Karpas-422 (cell line): Measurements from ENCODE around the gene STBD1. TPM values are rescaled to one million over a fixed set of nuclear protein-coding genes. Genes with fewer than 3 reads are reported as not detected.
"Not testable (repeated sequence)": the region's sequence is repeated elsewhere in the genome, so short reads cannot be mapped to it uniquely, and the experiment has no call there.

Experiments
- DNase-seq: peaks from one replicate; pipeline ENCODE4 v3.0.0-alpha.2; 2015
- H2AFZ ChIP-seq: fragments of 200-600 bp; sonication (generic); 2 replicates; pipeline ENCODE4 v1.6.1; 2014; ENCODE audit warnings: antibody characterized with exemption, low read length, mixed read lengths
- H3K27ac ChIP-seq: fragments of 200-600 bp; sonication (generic); 2 replicates; pipeline ENCODE4 v1.5.1; 2014; ENCODE audit warnings: mild to moderate bottlenecking, low read length, moderate library complexity
- H3K27me3 ChIP-seq: fragments of 200-600 bp; sonication (generic); 2 replicates; pipeline ENCODE4 v1.6.1; 2014; ENCODE audit warnings: low read length, mixed read lengths
- H3K36me3 ChIP-seq: fragments of 200-600 bp; sonication (generic); 2 replicates; pipeline ENCODE4 v1.6.1; 2014; ENCODE audit warnings: low read length, mixed read lengths; ENCODE audit not compliant: insufficient read depth
- H3K4me1 ChIP-seq: fragments of 200-600 bp; sonication (generic); 2 replicates; pipeline ENCODE4 v1.6.1; 2014; ENCODE audit warnings: mild to moderate bottlenecking, low read length, mixed read lengths
- H3K4me2 ChIP-seq: fragments of 200-600 bp; sonication (generic); 2 replicates; pipeline ENCODE4 v1.6.1; 2014; ENCODE audit warnings: low read length, low read depth, mild to moderate bottlenecking; ENCODE audit not compliant: poor library complexity, severe bottlenecking
- H3K4me3 ChIP-seq: fragments of 200-600 bp; sonication (generic); 2 replicates; pipeline ENCODE4 v1.5.1; 2014; ENCODE audit warnings: mild to moderate bottlenecking, antibody characterized with exemption, low read length, mixed read lengths
- H3K79me2 ChIP-seq: fragments of 200-600 bp; sonication (generic); 2 replicates; pipeline ENCODE4 v1.6.1; 2014; ENCODE audit warnings: mild to moderate bottlenecking, low read length, mixed read lengths
- H3K9ac ChIP-seq: fragments of 200-600 bp; sonication (generic); 2 replicates; pipeline ENCODE4 v1.6.0; 2014; ENCODE audit warnings: low read length
- H3K9me2 ChIP-seq: fragments of 200-600 bp; sonication (generic), shearing (Covaris generic); replicated peaks from 2 replicates; pipeline ENCODE4 v1.6.0; 2014; ENCODE audit warnings: mild to moderate bottlenecking, low read length, moderate library complexity; ENCODE audit not compliant: insufficient read depth
- H3K9me3 ChIP-seq: fragments of 300-700, 200-600 bp; sonication (generic); 2 replicates; pipeline ENCODE4 v1.6.1; 2014; ENCODE audit warnings: low read length, mixed read lengths
- H4K20me1 ChIP-seq: fragments of 200-600 bp; sonication (generic); 2 replicates; pipeline ENCODE4 v1.6.1; 2014; ENCODE audit warnings: mild to moderate bottlenecking, antibody characterized with exemption, low read length, low read depth; ENCODE audit not compliant: insufficient read depth
- small RNA-seq: library from RNA; depleted of rRNA; stranded (forward); fragments of <200 nt; gene quantifications from one replicate; pipeline ENCODE3, GENCODE V24; 2014
- total RNA-seq: library from RNA; depleted of rRNA; stranded (reverse); fragments of >200 nt; shearing (Covaris generic); gene quantifications from 2 replicates; pipeline ENCODE4 v1.2.3, GENCODE V29; 2014; ENCODE audit warnings: low replicate concordance; rRNA removed

The STBD1 gene
- total RNA-seq, 1 experiment from 2014 or later = not detected

GRCh38 chr4:76354517-76355473, 48.3 kb downstream of the STBD1 start:
- no peak overlapping the region for H3K4me3 ChIP-seq
- no peaks in the 10 kb centered on the region for H3K36me3 ChIP-seq
- H4K20me1 ChIP-seq = no peaks in the 10 kb centered on the region
- H3K27me3 ChIP-seq = no peaks in the 10 kb centered on the region
- H3K27ac ChIP-seq = no peak overlapping the region
- no peak for DNase-seq
- H3K4me2 ChIP-seq = no peak overlapping the region
- no peak overlapping the region for H3K9ac ChIP-seq
- no peaks in the 10 kb centered on the region for H3K79me2 ChIP-seq
- H3K4me1 ChIP-seq = no peaks in the 10 kb centered on the region
- no peaks in the 10 kb centered on the region for H3K9me2 ChIP-seq
- H2AFZ ChIP-seq = no peak overlapping the region
- H3K9me3 ChIP-seq = no peaks in the 10 kb centered on the region

DNA sequence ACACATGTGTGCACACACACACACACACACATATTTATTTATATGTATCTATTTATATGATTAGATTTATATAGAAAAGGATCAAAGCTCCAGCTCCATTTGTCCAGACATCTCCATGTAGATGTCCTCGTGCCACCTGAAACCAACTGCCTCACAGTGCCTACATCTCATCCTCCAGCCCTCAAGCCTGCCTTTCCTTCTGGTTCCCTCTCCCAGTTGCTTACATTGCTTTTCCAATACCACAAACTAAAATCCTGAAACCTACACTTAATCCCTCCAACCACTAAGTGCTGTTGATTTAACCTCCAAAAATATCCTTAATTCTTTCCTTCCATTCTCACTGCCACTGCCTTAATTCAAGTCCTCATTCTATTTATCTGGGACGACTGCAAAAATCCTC, 51.4 kb downstream of the STBD1 start:
- Histone ChIP-seq H3K27ac (no peak overlapping the region), H3K27me3 (no peaks in the 10 kb centered on the region), H3K9me3 (no peaks in the 10 kb centered on the region), H3K36me3 (no peaks in the 10 kb centered on the region), H2AFZ (no peak overlapping the region), H4K20me1 (no peaks in the 10 kb centered on the region), H3K4me3 (no peak overlapping the region), H3K4me2 (no peak overlapping the region), H3K9ac (no peak overlapping the region), H3K79me2 (no peaks in the 10 kb centered on the region), H3K9me2 (no peaks in the 10 kb centered on the region), H3K4me1 (no peaks in the 10 kb centered on the region)
- DNase-seq = no peak

DNA sequence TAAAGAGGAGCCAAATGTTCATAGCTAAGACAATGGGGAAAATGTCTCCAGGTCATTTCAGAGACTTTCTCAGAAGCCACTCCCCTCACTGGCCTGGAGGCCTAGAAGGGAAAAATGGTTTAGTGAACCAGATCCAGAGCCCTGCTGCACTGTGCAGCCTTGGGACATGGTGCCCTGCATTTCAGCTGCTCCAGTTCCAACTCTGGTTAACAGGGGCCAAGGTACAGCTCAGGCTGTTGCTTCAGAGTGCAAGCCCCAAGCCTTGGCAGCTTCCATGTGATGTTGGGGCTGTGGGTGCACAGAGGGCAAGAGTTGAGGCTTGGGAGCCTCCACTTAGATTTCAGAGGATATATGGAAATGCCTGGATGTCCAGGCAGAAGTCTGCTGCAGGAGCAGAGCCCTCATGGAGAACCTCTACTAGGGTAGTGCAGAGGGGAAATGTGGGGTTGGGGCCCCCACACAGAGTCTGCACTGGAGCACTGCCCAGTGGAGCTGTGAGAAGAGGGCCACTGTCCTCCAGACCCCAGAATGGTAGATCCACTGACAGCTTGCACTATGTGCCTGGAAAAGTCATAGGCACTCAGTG, 53.4 kb downstream of the STBD1 start:
- not testable (repeated sequence) for DNase-seq, H3K4me2 ChIP-seq

More for the DNA sequence above, 53.4 kb downstream of the STBD1 start:
- H3K27me3 ChIP-seq, H3K4me3 ChIP-seq, H3K9me2 ChIP-seq, H3K36me3 ChIP-seq, H3K27ac ChIP-seq, H3K9ac ChIP-seq, H3K9me3 ChIP-seq, H3K4me1 ChIP-seq, H2AFZ ChIP-seq, H3K79me2 ChIP-seq, H4K20me1 ChIP-seq: not testable (repeated sequence)

Small RNA genes within 50 kb of the gene (small RNA-seq; reads per million reads assigned to genes)
- gene RNU6-1000P = not detected

Other genes starting within 250 kb of the STBD1 start
- not detected in 2 replicates for gene ART3, start 232.0 kb upstream of the STBD1 start, total RNA-seq
- gene NUP54, start 158.3 kb upstream of the STBD1 start, total RNA-seq = 12.3 and 26.3 TPM in 2 replicates
- 4.4 and 6.8 TPM in 2 replicates for gene SCARB2, start 92.9 kb upstream of the STBD1 start, total RNA-seq
- gene FAM47E, start 55.0 kb upstream of the STBD1 start, total RNA-seq = not detected in 2 replicates
- gene CCDC158, start 114.4 kb downstream of the STBD1 start, total RNA-seq = not detected in 2 replicates
- gene SHROOM3, start 128.5 kb downstream of the STBD1 start, total RNA-seq = 0.32 and 0.78 TPM in 2 replicates